Measurements from ENCODE around the gene HRH1. TPM values are rescaled to one million over a fixed set of nuclear protein-coding genes. Genes with fewer than 3 reads are reported as not detected.

Gene HRH1
- total and polyA plus RNA-seq, 10 of the 15 experiments (the other 5 are each of a cell fraction or from before 2014, with no cell fraction given): not detected

GRCh38 chr3:11134794-11135193 is 19.5 kb upstream of the HRH1 start (continued):
- TF ChIP-seq ZNF592 (IDR thresholded peaks at IDR 0.05): no peak
- TF ChIP-seq JUNB (IDR thresholded peaks at IDR 0.05): no peak

DNA sequence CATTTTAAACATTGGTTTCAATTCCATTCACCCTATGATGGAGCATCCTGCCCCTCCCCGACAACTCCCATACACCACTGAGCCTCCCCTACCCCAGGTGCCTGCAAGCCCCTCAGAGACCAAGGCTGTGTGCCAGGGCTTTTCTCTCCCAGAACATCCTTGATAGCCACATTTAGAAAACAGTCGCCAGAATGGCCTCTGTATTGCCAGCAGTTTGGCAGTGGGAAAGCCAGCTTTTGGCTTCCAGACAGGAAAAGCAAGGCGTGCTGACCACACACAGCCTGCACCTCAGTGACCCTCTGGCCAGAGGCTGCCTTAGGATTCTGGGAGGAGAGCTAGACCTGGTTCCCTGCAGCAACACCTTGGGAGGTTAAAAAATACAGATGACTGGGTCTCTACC is 18.2 kb upstream of the HRH1 start:
- Histone ChIP-seq H3K9me3 (replicated peaks; ENCODE audit: control insufficient read depth, insufficient read depth, low read length) (no peaks in the 10 kb centered on the region), H3K4me2 (ENCODE audit: control insufficient read depth, insufficient read depth) (no peak overlapping the region), H3K4me1 (ENCODE audit: control insufficient read depth, insufficient read depth, low read length) (no peaks in the 10 kb centered on the region), H3K9ac (ENCODE audit: control insufficient read depth, insufficient read depth, low read length) (no peak overlapping the region), H2AFZ (ENCODE audit: control insufficient read depth, low read depth, low read length) (no peak overlapping the region), H4K20me1 (ENCODE audit: control insufficient read depth, insufficient read depth) (no peaks in the 10 kb centered on the region), H3K79me2 (ENCODE audit: control insufficient read depth, insufficient read depth, low read length) (no peaks in the 10 kb centered on the region), H3K27ac (ENCODE audit: control insufficient read depth, insufficient read depth) (no peak overlapping the region), H3K4me3 (no peak overlapping the region), H3K36me3 (ENCODE audit: control insufficient read depth in 2 of 2, insufficient read depth in 2 of 2, low read length in 1 of 2) (no peaks in the 10 kb centered on the region), H3K27me3 (replicated peaks in 1 of 2; ENCODE audit: control insufficient read depth in 2 of 2, insufficient read depth in 2 of 2, low read length in 1 of 2) (no peaks in the 10 kb centered on the region)
- ChIA-PET CTCF (interaction anchor here (0.6 kb wide), 1 partner anchor 102 kb away, joined by 3 read pairs; no protein-coding TSS in a partner anchor), SMC1A (ENCODE audit: uncharacterized antibody, unreplicated experiment) (no interaction called here), POLR2A (no interaction called here), RAD21 (ENCODE audit: unreplicated experiment) (no interaction called here)
- WGBS (ENCODE audit: insufficient coverage, insufficient replicate concordance, low lambda C conversion rate, missing lambda C conversion rate): 35% methylated on average over 3 of the region's 3 CpGs
- FAIRE-seq (no peak), ATAC-seq (no peak), DNase-seq (ENCODE audit: low read depth, low spot score) (no peak)
- BruUV-seq (replicated peaks): no TSS peak
- in situ Hi-C loops (cut with MboI) (no loop called here), intact Hi-C loops (cut with micrococcal nuclease; ENCODE audit: unreplicated experiment) (no loop called here)
- no peak for TF ChIP-seq MTA3 (IDR thresholded peaks at IDR 0.05; ENCODE audit: borderline replicate concordance, low read length)
- TF ChIP-seq, protein P1, sequence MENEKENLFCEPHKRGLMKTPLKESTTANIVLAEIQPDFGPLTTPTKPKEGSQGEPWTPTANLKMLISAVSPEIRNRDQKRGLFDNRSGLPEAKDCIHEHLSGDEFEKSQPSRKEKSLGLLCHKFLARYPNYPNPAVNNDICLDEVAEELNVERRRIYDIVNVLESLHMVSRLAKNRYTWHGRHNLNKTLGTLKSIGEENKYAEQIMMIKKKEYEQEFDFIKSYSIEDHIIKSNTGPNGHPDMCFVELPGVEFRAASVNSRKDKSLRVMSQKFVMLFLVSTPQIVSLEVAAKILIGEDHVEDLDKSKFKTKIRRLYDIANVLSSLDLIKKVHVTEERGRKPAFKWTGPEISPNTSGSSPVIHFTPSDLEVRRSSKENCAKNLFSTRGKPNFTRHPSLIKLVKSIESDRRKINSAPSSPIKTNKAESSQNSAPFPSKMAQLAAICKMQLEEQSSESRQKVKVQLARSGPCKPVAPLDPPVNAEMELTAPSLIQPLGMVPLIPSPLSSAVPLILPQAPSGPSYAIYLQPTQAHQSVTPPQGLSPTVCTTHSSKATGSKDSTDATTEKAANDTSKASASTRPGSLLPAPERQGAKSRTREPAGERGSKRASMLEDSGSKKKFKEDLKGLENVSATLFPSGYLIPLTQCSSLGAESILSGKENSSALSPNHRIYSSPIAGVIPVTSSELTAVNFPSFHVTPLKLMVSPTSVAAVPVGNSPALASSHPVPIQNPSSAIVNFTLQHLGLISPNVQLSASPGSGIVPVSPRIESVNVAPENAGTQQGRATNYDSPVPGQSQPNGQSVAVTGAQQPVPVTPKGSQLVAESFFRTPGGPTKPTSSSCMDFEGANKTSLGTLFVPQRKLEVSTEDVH (IDR thresholded peaks at IDR 0.05; ENCODE audit: low read depth, partially characterized antibody): no peak
- TF ChIP-seq, protein P2, sequence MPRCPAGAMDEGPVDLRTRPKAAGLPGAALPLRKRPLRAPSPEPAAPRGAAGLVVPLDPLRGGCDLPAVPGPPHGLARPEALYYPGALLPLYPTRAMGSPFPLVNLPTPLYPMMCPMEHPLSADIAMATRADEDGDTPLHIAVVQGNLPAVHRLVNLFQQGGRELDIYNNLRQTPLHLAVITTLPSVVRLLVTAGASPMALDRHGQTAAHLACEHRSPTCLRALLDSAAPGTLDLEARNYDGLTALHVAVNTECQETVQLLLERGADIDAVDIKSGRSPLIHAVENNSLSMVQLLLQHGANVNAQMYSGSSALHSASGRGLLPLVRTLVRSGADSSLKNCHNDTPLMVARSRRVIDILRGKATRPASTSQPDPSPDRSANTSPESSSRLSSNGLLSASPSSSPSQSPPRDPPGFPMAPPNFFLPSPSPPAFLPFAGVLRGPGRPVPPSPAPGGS (IDR thresholded peaks at IDR 0.05; ENCODE audit: borderline replicate concordance, insufficient read depth, low read depth, low read length, poor library complexity, severe bottlenecking): no peak
- no peak for TF ChIP-seq BMI1 (IDR thresholded peaks at IDR 0.05; ENCODE audit: borderline replicate concordance)
- TF ChIP-seq PBX3 (IDR thresholded peaks at IDR 0.05; ENCODE audit: insufficient replicate concordance, low read depth, low read length): no peak
- no peak for TF ChIP-seq TCF7 (IDR thresholded peaks at IDR 0.05; ENCODE audit: borderline replicate concordance)
- TF ChIP-seq CREB1 (IDR thresholded peaks at IDR 0.05; ENCODE audit: low read depth): no peak
- TF ChIP-seq ZBTB33 (IDR thresholded peaks at IDR 0.05): no peak
- no peak for TF ChIP-seq SMAD1 (IDR thresholded peaks at IDR 0.05; ENCODE audit: low read depth, partially characterized antibody)
